NCI-H460 (cell line): ENCODE results near the gene SLC23A2. TPM values are rescaled to one million over a fixed set of nuclear protein-coding genes. Genes with fewer than 3 reads are reported as not detected.

Experiments used
- small RNA-seq, 2 experiments: library from RNA; depleted of rRNA; stranded (forward); fragments of <200 nt; gene quantifications; one replicate each; pipeline ENCODE3, GENCODE V24; 2014
- total RNA-seq: library from RNA; depleted of rRNA; stranded (reverse); fragments of >200 nt; shearing (Covaris generic); gene quantifications from 2 replicates; pipeline ENCODE4 v1.2.3, GENCODE V29; 2014; rRNA removed

The SLC23A2 gene
- total RNA-seq, 1 experiment from 2014 or later, result 20.5 TPM

Small RNA genes lying within 50 kb of the gene (small RNA-seq; reads per million reads assigned to genes)
- gene AL121890.1, result 0 reads per million in 2 experiments
- gene RF00322, result 0 reads per million in 2 experiments

Other genes with a start within 250 kb of the SLC23A2 start
- gene RASSF2, start 177.9 kb downstream of the SLC23A2 start, total RNA-seq, result 0.22 and 0.43 TPM in 2 replicates
- 169 and 183 TPM in 2 replicates for gene TMEM230, start 111.6 kb upstream of the SLC23A2 start, total RNA-seq
- gene PCNA, start 118.4 kb upstream of the SLC23A2 start, total RNA-seq, result 145 and 157 TPM in 2 replicates
- gene CDS2, start 125.5 kb upstream of the SLC23A2 start, total RNA-seq, result 18.4 and 23.7 TPM in 2 replicates